ENCODE measurements around the gene PLA2G7. TPM values are rescaled to one million over a fixed set of nuclear protein-coding genes. Genes with fewer than 3 reads are reported as not detected.

PLA2G7 gene
- total RNA-seq, 2 experiments from 2014 or later, result not detected

- DNase-seq (ENCODE audit: low spot score), result no peak
- no peaks in the 10 kb centered on the region for H3K9me2 ChIP-seq (ENCODE audit: insufficient read depth, low read length)
- no peaks in the 10 kb centered on the region for H3K4me1 ChIP-seq (ENCODE audit: insufficient read depth, low read length, poor library complexity, severe bottlenecking)
- CTCF ChIA-PET (ENCODE audit: unreplicated experiment), result no interaction called here
- intact Hi-C loops (cut with micrococcal nuclease; ENCODE audit: unreplicated experiment), result no loop called here
- no peak overlapping the region for H3K27ac ChIP-seq (ENCODE audit: low read depth, low read length, poor library complexity, severe bottlenecking)
- H3K4me3 ChIP-seq (ENCODE audit: low read depth, low read length, poor library complexity, severe bottlenecking), result no peak overlapping the region
- no peaks in the 10 kb centered on the region for H3K79me2 ChIP-seq (ENCODE audit: insufficient read depth, low read depth, low read length)
- no peaks in the 10 kb centered on the region for H3K36me3 ChIP-seq (ENCODE audit: insufficient read depth, low read length)
- no TSS peak for BruUV-seq (replicated peaks)
- H3K9me3 ChIP-seq (ENCODE audit: low read length), result no peaks in the 10 kb centered on the region
- no peaks in the 10 kb centered on the region for H4K20me1 ChIP-seq (ENCODE audit: insufficient read depth, low read length)
- H3K4me2 ChIP-seq (ENCODE audit: low read length), result no peak overlapping the region
- no peak for TF ChIP-seq CTCF (conservative IDR thresholded peaks at IDR 0.05; ENCODE audit: low read length)
- no peak for TF ChIP-seq EZH2phosphoT487 (IDR thresholded peaks at IDR 0.05; ENCODE audit: borderline replicate concordance, low read depth, low read length)
- no peak overlapping the region for H2AFZ ChIP-seq (ENCODE audit: low read length)
- POLR2A ChIA-PET, result no interaction called here
Measured at GRCh38 chr6:46730921-46731461, 4.2 kb downstream of the PLA2G7 start.

GRCh38 chr6:46729787-46730326 lies 5.3 kb downstream of the PLA2G7 start:
- H3K4me3 ChIP-seq (ENCODE audit: low read depth, low read length, poor library complexity, severe bottlenecking), result no peak overlapping the region
- H3K9me2 ChIP-seq (ENCODE audit: insufficient read depth, low read length), result no peaks in the 10 kb centered on the region
- no peaks in the 10 kb centered on the region for H3K9me3 ChIP-seq (ENCODE audit: low read length)
- ChIA-PET CTCF (ENCODE audit: unreplicated experiment) (no interaction called here), POLR2A (no interaction called here)
- TF ChIP-seq EZH2phosphoT487 (IDR thresholded peaks at IDR 0.05; ENCODE audit: borderline replicate concordance, low read depth, low read length) (no peak), CTCF (conservative IDR thresholded peaks at IDR 0.05; ENCODE audit: low read length) (no peak)
- no peaks in the 10 kb centered on the region for H4K20me1 ChIP-seq (ENCODE audit: insufficient read depth, low read length)
- DNase-seq (ENCODE audit: low spot score), result no peak
- H3K4me1 ChIP-seq (ENCODE audit: insufficient read depth, low read length, poor library complexity, severe bottlenecking), result no peaks in the 10 kb centered on the region
- H2AFZ ChIP-seq (ENCODE audit: low read length), result no peak overlapping the region
- no peak overlapping the region for H3K27ac ChIP-seq (ENCODE audit: low read depth, low read length, poor library complexity, severe bottlenecking)
- no peaks in the 10 kb centered on the region for H3K79me2 ChIP-seq (ENCODE audit: insufficient read depth, low read depth, low read length)
- no peak overlapping the region for H3K4me2 ChIP-seq (ENCODE audit: low read length)
- no TSS peak for BruUV-seq (replicated peaks)
- H3K36me3 ChIP-seq (ENCODE audit: insufficient read depth, low read length), result no peaks in the 10 kb centered on the region
- intact Hi-C loops (cut with micrococcal nuclease; ENCODE audit: unreplicated experiment), result no loop called here

DNA sequence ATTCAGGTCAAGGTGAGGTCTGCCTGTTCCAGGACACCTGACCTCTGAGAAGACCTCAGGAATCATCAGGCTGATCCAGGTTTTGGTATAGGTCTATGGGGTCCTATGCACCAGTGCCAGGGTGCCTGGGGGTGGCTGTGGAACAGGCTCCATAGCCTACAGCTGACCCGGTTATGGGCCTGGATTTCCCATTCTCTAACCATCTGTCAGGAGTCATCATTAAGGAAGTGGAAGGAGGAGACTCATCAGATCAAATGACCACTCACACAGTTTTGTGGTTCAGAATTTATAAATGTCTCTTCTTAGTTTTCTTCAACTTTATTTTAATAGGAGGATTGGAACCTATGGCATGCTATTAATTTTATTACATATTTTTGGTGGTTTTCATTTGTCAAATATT lies 14.8 kb downstream of the PLA2G7 start:
- Histone ChIP-seq H3K9me3 (ENCODE audit: low read length) (no peaks in the 10 kb centered on the region), H3K4me3 (ENCODE audit: low read depth, low read length, poor library complexity, severe bottlenecking) (no peak overlapping the region), H3K27ac (ENCODE audit: low read depth, low read length, poor library complexity, severe bottlenecking) (no peak overlapping the region), H3K36me3 (ENCODE audit: insufficient read depth, low read length) (no peaks in the 10 kb centered on the region), H3K9me2 (ENCODE audit: insufficient read depth, low read length) (no peaks in the 10 kb centered on the region), H3K4me2 (ENCODE audit: low read length) (no peak overlapping the region), H2AFZ (ENCODE audit: low read length) (no peak overlapping the region), H3K79me2 (ENCODE audit: insufficient read depth, low read depth, low read length) (no peaks in the 10 kb centered on the region), H3K4me1 (ENCODE audit: insufficient read depth, low read length, poor library complexity, severe bottlenecking) (no peaks in the 10 kb centered on the region), H4K20me1 (ENCODE audit: insufficient read depth, low read length) (no peaks in the 10 kb centered on the region)
- intact Hi-C loops (cut with micrococcal nuclease; ENCODE audit: unreplicated experiment), result no loop called here
- TF ChIP-seq EZH2phosphoT487 (IDR thresholded peaks at IDR 0.05; ENCODE audit: borderline replicate concordance, low read depth, low read length) (no peak), CTCF (conservative IDR thresholded peaks at IDR 0.05; ENCODE audit: low read length) (no peak)
- no TSS peak for BruUV-seq (replicated peaks)
- ChIA-PET POLR2A (no interaction called here), CTCF (ENCODE audit: unreplicated experiment) (no interaction called here)
- DNase-seq (ENCODE audit: low spot score), result no peak

All from OCI-LY7 (cell line).